Epithelial cell of prostate (primary cell): ENCODE data around the gene MLLT1.

ENCODE experiments used
- DNase-seq: peaks from one replicate; pipeline ENCODE4 v3.0.0-alpha.2; 2011; ENCODE audit warnings: low read depth, low spot score
- H3K27ac ChIP-seq: fragments of 450-650 bp; 2 replicates; pipeline ENCODE4 v1.5.1; 2017; ENCODE audit warnings: mild to moderate bottlenecking

Gene MLLT1

DNA sequence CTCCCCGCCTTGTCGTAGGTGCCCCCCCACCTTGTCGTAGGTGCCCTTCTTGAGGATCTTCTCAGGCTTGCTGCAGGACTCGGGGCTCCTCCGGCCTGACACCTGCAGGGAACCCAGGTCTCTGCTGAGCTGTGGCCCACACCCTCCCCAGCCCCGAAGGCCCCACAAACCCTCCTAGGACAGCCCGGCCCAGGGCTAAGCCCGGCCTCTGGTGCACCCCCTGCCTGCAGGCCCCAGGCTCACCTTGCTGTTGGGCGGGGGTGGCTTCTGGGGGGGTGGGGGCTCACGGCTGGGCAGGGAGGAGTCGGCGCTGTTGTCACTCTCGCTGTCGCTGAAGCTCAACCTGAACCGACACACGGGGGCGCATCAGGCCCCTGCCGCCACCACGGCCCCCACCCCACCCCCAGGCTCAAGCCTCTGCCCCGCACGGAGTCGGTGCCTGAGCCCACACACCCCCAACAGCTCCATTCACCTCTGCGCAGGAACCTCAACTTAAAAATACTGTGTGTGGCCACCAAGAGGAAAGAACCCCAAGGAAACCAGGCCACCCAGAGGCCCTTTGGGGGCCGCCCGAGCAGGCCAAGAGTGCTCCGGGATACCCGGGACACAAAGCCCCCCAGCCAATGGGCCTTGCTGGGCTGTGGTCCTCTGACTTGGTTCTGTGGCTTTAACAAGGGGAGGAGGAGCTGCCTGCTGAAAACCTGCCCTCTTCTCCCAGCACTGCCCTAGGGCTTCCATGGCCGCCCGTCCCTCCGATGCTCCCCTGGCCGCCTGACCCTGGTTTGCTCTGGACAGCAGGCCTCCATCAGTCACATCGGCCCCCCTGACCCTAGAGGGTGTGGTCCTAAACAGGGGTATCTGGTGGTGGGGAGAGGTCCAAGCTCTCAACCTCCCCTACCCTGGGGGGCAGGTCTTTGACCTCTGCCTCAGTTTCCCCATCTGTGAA, 65.8 kb downstream of the MLLT1 start:
- no peak overlapping the region for H3K27ac ChIP-seq
- DNase-seq, result no peak

DNA sequence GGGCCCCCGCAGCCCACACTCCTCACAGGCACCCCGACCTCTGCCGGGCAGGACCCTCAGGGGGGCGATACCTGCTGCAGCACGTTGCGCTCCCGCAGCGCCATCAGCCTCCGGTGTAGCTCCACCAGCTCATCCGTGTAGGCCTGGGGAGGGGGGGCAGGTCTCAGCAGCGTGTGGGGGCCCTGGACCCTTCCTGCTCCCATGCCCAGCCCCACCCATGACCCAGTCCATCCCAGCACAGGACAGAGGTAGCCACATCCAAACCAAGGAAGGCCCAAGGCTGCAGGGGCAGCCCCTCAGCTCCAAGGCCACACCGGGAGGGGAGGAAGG, 66.5 kb downstream of the MLLT1 start:
- DNase-seq, result no peak

DNA sequence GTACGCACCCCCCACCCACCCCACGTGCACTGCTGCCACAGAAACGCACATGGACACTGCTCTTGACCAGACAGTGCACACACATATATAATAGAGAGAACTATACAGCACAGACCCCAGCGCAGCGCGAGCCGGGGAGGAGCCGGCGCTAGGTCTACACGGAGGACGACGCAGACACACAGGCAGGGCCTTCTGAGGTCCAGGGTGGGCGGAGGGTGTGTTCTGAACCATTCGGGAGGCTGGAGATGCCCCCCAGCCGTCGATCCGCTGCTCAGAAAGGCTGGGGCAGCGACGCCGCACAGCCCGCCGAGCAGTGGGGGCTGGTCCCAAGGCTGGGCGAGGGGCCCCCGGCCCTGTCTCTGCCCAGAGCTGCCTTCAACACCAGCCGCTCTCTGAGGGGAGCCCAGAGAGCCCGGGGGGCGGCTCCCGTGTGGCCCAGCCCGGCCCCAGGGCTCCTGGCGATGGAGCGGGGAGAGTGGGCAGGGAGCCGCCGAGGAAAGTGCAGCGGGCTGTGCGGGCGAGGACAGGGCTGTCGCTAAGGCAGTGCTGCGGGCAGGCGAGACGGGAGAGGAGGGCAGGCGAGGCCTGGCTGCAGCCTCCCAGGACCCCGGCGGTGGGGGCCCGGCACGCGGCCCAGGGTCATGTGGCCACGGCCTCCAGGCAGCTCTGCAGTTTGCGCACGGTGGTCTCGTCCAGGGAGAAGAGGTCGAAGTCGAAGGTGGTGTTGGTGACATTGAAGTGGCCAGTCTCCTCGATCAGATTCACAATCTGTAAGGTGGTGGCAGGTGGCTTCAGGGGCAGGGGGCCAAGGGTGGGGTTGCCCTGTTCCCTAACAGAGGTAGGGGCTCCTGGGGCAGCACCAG, 67.1 kb downstream of the MLLT1 start:
- H3K27ac ChIP-seq, result no peak overlapping the region
- no peak for DNase-seq

More for the DNA sequence above, 66.5 kb downstream of the MLLT1 start:
- no peak overlapping the region for H3K27ac ChIP-seq

DNA sequence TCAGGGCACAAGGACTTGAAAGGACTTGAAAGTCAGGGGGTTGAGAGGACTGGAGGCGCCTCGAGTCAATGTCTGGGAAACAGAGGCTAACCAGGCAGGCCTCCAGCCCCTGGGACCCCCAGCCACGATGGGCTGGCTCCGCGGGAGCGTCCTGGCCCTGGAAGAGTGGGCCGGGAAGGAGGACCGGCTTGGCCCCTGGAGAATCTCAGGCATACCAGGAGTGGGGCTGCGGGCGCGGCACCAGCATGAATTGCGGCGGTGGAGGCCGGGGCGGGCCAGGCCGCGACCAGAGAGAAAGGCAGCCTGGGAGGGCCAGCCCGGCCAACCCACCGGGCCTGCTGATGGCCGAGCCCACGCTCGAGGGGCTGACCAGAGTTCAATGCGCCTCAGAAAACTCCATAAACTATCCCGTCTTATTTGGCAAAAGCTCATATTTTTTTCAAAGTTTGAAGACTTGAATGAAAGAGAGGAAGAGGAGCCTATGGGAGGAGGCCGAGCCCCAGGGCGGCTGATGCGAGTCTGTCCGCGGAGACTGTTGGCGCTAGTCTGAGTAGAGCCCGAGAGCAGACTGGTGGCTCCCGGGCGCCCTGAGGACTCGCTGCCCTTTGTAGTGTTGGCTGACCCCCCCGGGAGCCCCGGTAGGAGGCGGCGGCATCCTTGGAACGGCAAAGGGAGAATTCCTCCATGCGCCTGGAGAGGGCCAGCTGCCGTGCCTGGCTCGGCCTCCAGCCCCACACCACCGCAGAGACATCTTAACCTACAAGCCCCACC, 68.0 kb downstream of the MLLT1 start:
- no peak for DNase-seq
- H3K27ac ChIP-seq, result no peak overlapping the region

DNA sequence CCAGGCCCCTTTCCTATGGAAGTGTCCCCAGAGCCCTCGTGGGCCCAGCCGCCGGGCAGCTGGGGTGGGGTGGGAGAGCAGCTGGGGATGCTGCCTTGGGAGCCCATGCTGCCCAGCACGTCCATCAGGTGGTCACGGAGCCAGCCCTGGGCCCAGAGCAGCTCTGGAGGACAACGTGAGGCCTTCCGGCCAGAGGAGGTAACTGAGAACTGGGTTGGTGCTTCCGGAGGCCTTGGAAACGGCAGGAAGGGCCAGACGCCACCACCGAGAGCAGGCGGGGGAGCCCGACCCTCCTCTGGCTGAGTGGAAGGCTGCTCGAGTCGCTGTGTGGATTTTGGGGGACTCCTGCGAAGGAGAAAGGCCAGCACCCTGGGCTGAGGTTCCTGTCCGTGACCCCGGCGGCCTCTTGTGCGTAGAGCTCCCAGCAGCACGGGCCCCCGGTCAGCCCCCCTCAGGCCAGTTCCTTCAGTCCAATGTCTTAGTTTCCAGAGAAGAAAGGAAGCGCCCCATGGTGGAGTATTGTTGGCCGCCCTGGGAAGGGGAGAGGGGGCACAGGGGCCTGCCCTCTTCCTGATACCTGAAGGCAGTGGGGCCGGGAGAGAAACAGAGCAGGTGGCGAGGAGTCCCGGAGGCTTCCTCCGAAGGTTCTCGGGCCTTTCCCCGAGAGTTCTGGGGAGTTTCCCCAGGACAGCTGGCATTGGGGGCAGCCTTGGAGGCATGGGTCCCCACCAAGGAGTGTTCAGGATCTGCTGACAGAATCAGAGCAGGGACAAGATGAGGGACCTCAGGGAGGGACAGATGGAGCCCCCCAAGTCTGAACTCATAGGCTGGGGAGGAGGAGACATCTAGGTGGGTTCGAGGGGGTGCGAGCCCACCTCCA, 68.8 kb downstream of the MLLT1 start:
- no peak overlapping the region for H3K27ac ChIP-seq
- no peak for DNase-seq

DNA sequence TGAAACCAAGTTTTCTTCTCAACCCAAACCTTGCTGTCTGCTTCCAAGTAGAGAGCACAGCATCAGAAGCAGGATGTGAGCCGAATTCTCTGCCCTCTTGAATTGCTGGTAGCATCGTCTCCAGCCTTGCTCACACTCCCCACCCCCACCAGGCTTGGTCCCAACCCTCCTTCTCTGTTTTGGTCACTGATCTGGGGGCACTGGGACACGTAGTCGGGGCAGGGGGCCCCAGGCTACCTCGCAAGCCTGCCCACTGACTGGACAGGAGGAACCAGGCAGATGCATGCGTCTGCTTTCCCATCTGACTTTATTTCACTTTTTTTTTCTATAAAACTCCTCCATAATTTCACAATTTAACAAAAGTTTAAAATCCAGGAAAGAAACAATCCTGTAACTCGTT, 69.7 kb downstream of the MLLT1 start:
- H3K27ac ChIP-seq, result no peak overlapping the region
- no peak for DNase-seq

DNA sequence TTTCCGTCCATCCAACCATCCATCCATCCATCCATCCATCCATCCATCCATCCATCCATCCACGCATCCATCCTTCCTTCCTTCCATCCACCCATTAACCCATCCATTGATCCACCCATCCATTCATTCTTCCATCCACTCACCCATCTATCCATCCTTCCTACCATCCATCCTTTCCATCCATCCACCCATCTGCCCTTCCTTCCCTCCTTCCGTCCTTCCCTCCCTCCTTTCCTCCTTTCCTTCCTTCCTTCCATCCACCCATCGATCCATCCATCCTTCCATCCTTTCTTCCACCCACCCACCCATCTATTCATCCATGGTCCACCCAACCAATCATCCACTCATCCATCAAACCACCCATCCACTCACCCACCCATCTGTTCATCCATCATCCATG, 70.1 kb downstream of the MLLT1 start:
- no peak for DNase-seq
- H3K27ac ChIP-seq, result no peak overlapping the region

DNA sequence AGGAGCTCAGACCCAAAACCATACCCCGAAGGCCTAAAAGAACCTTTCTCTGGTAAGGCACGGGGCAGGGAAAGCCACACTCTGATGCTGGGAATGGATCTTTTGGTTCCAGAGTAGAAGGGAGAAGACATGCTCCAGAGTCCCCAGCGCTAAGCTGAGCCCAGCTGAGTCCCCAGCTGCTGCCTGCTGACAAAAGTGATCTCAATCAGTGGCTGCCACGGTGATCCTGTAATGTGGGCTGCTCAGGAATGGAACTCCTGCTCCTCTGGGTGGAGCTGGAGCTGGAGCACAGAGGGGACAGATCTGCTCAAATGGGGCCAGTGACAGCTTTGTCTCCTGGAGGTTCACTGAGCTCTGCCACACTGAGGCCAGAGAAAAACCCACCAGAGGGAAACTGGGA, 70.5 kb downstream of the MLLT1 start:
- H3K27ac ChIP-seq, result no peak overlapping the region
- no peak for DNase-seq

DNA sequence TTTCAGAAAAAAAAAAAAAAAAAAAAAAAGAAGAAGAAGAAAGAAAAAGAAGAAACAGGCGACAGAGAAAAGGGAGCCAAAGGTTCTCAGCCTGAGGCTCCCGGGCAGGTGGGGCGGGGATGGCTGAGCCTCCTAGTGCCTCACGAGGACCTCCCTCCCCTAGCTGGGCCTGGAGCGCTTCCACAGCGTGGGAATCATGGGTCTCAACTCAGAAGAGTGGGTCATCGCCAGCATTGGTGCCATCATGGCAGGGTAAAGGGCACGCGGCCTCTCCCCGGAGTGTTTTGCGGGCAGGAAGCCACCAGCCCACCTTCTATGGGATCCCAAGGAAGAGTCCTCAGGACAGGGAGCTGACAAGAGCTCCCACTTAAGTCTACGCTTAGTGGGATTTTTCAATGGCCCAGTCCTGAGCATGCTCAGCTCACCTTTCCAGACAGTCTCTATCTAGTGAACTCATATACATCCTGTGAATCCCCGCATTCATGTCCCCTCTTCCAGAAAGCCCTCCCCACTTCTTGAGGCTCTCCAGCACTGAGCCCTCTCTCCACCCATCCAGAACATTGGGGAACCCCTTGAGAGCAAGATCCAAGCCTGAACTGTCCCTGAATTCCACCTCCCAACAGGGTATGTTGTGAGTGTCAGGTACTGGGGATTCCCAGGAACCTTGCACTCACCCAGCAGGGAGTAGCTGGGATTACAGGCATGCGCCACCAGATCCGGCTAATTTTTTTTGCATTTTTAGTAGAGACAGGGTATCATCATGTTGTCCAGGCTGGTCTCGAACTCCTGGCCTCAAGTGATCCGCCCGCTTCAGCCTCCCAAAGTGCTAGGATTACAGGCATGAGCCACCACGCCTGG, 74.7 kb downstream of the MLLT1 start:
- DNase-seq, result no peak
- no peak overlapping the region for H3K27ac ChIP-seq

DNA sequence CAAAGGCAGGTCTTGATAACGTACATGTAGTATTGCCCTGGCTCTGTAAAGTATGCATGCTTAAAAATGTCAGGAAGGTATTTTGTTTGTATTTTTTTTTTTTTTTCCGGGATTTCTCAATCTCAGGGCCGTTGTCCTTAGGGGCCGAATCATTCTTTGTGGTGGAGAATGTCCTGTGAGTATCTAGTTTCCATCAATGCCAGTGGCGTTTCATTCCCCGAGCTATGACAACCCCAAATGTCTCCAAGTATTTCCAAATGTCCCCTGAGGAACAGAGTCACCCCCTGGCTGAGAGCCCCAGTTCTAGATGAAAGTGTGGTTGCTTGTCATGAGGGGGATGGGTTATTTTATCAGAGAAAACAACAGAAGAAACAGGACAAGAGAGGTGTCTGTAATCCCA, 75.6 kb downstream of the MLLT1 start:
- no peak overlapping the region for H3K27ac ChIP-seq
- no peak for DNase-seq

DNA sequence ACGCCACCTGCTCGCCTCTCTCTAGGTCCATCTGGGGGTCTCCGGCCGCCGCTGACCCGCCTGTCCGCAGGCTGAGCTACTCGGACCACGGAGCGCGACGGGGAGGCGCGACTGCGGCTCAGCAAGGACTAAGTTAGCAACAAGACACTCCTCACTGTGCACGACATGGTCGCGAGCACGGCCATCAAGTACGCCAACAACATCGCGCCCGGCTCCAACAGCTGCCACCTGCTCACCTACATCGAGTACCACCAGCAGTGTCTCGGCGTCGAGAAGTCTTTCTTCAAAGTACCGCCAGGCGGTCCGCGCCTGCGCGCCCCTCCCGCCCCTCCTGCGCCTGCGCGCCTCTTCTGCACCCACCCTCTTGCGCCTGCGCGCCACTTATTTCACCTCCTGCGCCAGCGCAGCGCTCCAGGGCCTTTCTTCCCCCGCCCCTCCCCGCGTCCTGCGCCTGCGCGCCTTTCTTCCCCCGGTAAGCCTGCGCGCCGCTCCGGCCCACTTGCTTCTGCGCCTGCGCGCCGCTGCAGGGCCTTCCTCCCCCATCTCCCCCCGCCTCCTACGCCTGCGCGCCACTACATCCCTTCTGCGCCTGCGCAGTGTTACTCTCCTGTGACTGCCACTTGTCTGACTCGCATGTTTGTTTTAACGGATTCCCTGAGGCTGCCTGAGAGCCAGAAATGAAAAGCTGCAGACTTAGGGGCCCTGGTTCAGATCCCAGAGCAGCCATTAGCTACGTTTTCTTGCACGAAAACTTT, 80.4 kb downstream of the MLLT1 start:
- peak; percentile 88 for DNase-seq
- peak overlapping the region; percentile 10 for H3K27ac ChIP-seq

DNA sequence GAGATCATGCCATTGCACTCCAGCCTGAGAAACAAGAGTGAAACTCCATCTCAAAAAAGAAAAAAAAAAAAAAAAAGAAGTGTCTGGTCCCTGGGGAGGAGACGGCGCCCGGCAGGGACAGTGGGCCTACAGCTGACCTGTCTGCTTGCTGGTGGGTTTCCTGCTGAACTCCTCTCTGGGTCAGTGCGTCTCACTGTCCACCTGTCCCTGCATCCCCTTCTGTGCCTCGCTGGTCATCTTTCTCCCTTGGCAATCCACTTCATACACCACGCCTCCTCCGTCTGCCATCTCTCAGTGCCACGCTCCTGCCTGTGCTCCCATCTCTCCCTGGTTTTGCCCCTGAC, 80.9 kb downstream of the MLLT1 start:
- DNase-seq, result no peak
- H3K27ac ChIP-seq, result no peak overlapping the region

DNA sequence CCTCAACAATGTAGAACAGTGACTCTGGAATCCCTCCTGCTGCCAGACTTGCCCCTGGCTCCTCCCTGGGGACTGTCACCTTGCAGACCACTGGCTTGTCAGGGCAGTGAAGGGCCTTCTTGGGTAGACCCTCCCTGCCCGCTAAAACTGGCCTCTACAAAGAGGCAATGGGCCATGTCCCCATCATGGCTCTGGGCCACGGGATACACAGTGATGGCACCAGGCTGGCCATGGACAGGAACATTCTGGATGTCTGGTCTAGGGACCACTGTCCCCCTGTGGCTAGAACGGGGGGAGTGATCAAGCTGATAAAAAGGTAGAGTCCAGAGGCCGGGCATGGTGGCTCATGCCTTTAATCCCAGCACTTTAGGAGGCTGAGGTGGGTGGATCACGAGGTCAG, 83.4 kb downstream of the MLLT1 start:
- H3K27ac ChIP-seq, result no peak overlapping the region
- DNase-seq, result no peak

DNA sequence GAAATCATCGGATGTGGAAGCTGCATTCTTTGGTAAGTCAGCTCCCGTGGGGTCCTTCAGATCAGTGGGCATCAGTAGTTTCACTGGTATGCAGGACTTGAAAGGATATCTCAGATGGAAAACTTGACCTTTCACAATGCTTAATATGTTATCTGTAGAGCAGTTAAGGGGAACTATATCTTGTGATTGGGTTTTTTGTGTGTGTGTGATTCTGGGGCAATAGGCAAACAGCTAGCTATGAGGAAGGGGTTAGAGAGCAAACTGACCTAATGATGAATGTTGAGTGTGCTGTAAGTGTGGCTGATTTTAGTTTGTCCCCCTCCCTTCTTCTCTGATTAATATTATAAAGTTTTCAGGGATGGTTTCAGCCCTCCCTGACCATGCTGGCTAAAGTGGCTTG, 91.0 kb downstream of the MLLT1 start:
- no peak overlapping the region for H3K27ac ChIP-seq
- DNase-seq, result no peak

DNA sequence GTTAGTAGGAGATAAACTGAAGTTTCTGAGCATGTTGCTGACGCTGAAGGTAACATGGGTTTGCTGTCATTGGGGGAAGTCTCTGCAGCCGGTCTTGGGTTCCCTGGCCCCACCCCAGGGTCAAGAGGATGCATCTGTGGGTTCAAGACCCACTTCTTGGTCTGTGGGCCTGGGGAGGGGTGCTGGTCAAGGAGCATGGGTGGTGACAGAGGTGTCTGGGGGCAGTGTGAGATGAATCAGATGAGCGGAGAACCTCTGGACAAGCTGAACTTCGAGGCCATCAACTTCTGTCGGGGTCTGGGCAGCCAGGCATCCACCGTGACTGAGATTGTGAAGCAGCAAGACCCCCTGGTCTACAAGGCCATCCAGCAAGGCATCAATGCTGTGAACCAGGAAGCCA, 92.4 kb downstream of the MLLT1 start:
- no peak for DNase-seq

DNA sequence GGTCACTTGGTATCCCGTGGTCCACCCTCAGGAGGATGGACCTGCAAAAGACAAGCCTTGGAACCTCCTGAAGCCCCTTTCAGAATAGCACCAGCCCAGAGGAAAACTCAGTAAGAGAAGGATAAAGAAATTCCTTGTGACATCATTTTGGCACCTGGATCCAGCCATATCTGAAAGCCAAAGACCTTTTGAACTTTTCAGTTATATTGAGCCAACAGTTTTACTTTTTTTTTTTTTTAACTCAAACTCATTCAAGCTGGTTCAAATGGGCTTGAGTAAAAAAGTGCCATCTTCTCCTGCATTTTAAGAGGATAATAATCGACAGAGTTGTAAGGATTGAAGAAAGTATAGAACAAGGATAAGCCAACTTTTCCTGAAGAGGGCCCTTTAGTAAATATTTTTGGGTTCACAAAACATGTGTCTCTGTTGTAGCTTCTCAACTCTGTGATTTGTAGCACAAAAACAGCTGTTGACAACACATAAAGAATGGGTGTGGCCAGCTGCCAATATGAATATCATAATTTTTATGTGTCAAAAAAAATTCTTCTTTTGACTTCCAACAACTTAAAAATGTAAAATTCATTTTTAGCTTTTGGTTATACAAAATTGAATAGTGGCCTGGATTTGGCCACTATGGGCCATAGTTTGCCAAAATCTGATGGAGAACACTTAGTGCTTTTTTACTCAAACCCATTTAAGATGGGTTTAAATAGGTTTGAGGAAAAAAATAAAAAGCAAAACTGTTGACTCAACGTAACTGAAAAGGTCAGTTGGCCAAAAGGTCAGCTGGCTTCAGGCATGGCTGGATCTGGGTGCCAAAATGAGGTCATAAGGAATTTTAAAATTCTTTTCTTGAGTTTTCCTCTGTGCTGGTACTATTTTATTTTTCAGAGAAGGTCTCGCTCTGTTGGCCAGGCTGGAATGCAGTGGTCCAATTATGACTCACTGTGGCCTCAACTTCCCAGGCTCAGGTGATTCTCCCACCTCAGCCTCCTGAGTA, 93.6 kb downstream of the MLLT1 start:
- no peak for DNase-seq
- no peak overlapping the region for H3K27ac ChIP-seq

More for the DNA sequence above, 92.4 kb downstream of the MLLT1 start:
- H3K27ac ChIP-seq, result no peak overlapping the region
